Liver (tissue), 9 donors: ENCODE data around the gene EP400. TPM values are rescaled to one million over a fixed set of nuclear protein-coding genes. Genes with fewer than 3 reads are reported as not detected.

ENCODE experiments used
- DNase-seq: peaks from one replicate; pipeline ENCODE4 v3.0.0-alpha.2; 2017; ENCODE audit warnings: low spot score
- H3K27ac ChIP-seq, 2 donors: one replicate each; pipeline ENCODE4 v1.7.0; 2013; ENCODE audit warnings: inconsistent platforms in 2 of 2, low read length in 2 of 2, control low read depth in 1 of 2, low read depth in 1 of 2, mild to moderate bottlenecking in 1 of 2
- H3K27me3 ChIP-seq, 4 donors: one replicate each; pipeline versions ENCODE4 v1.6.1 to v1.7.0; 2013; ENCODE audit warnings: low read length in 3 of 4, inconsistent platforms in 1 of 4, mild to moderate bottlenecking in 1 of 4, moderate library complexity in 1 of 4; ENCODE audit not compliant: control insufficient read depth in 4 of 4, insufficient read depth in 4 of 4
- H3K36me3 ChIP-seq, 4 donors: one replicate each; pipeline versions ENCODE4 v1.6.1 to v1.7.0; 2013; ENCODE audit warnings: low read length in 3 of 4, mild to moderate bottlenecking in 3 of 4, low read depth in 1 of 4, moderate library complexity in 1 of 4; ENCODE audit not compliant: control insufficient read depth in 4 of 4, insufficient read depth in 3 of 4
- H3K4me1 ChIP-seq, 4 donors: one replicate each; pipeline versions ENCODE4 v1.6.1 to v1.7.0; 2013; ENCODE audit warnings: low read length in 3 of 4, mild to moderate bottlenecking in 3 of 4, moderate library complexity in 1 of 4; ENCODE audit not compliant: control insufficient read depth in 4 of 4, insufficient read depth in 4 of 4
- H3K4me3 ChIP-seq, 3 donors: one replicate each; pipeline versions ENCODE4 v1.6.1 to v1.7.0; 2013; ENCODE audit warnings: low read length in 3 of 3, control low read depth in 1 of 3, low read depth in 1 of 3, mild to moderate bottlenecking in 1 of 3
- H3K9ac ChIP-seq, 2 donors: one replicate each; pipeline ENCODE4 v1.7.0; 2013; ENCODE audit warnings: low read length in 2 of 2, mild to moderate bottlenecking in 2 of 2, moderate library complexity in 2 of 2, control low read depth in 1 of 2, low read depth in 1 of 2
- H3K9me3 ChIP-seq, 4 donors: one replicate each; pipeline versions ENCODE4 v1.6.1 to v1.7.0; 2013; ENCODE audit warnings: low read length in 3 of 4; ENCODE audit not compliant: control insufficient read depth in 4 of 4
- ATF3 ChIP-seq: IDR thresholded peaks from 2 replicates; pipeline ENCODE4 v1.6.1; 2016; ENCODE audit warnings: antibody characterized with exemption
- CTCF ChIP-seq: fragments of 150-350 bp; IDR thresholded peaks from 2 replicates; pipeline ENCODE4 v1.5.1; 2017; ENCODE audit warnings: improper control_type of control experiment, low read depth, low read length; ENCODE audit not compliant: missing input control
- EGR1 ChIP-seq, 2 donors: IDR thresholded peaks; 2 replicates each; pipeline ENCODE4 v1.6.1; 2016 to 2018; ENCODE audit warnings: antibody characterized with exemption in 2 of 2, low read depth in 2 of 2
- FOXA1 ChIP-seq: IDR thresholded peaks from 2 replicates; pipeline ENCODE4 v1.6.1; 2016; ENCODE audit warnings: antibody characterized with exemption
- FOXA2 ChIP-seq: IDR thresholded peaks from 2 replicates; pipeline ENCODE4 v1.6.1; 2016; ENCODE audit warnings: antibody characterized with exemption
- GABPA ChIP-seq, 2 donors: IDR thresholded peaks in 1 of 2; conservative IDR thresholded peaks in 1 of 2; 2 replicates each; pipeline ENCODE4 v1.6.1; 2016; ENCODE audit warnings: antibody characterized with exemption in 2 of 2, mild to moderate bottlenecking in 1 of 2, moderate library complexity in 1 of 2
- HNF4A ChIP-seq, 2 donors: conservative IDR thresholded peaks; 2 replicates each; pipeline ENCODE4 v1.6.1; 2016; ENCODE audit warnings: antibody characterized with exemption in 2 of 2, mild to moderate bottlenecking in 2 of 2
- HNF4G ChIP-seq: IDR thresholded peaks from 2 replicates; pipeline ENCODE4 v1.6.1; 2016; ENCODE audit warnings: antibody characterized with exemption
- JUND ChIP-seq, 2 donors: IDR thresholded peaks; 2 replicates each; pipeline ENCODE4 v1.6.1; 2016; ENCODE audit warnings: antibody characterized with exemption in 2 of 2
- MAX ChIP-seq: IDR thresholded peaks from 2 replicates; pipeline ENCODE4 v1.6.1; 2016; ENCODE audit warnings: antibody characterized with exemption
- RAD21 ChIP-seq, 2 donors: IDR thresholded peaks; 2 replicates each; pipeline ENCODE4 v1.6.1; 2016; ENCODE audit warnings: antibody characterized with exemption in 2 of 2, mild to moderate bottlenecking in 2 of 2
- REST ChIP-seq: IDR thresholded peaks from 2 replicates; pipeline ENCODE4 v1.6.1; 2016; ENCODE audit warnings: antibody characterized with exemption, mild to moderate bottlenecking
- RXRA ChIP-seq, 2 donors: IDR thresholded peaks; 2 replicates each; pipeline ENCODE4 v1.6.1; 2017 to 2018; ENCODE audit warnings: antibody characterized with exemption in 2 of 2, mild to moderate bottlenecking in 1 of 2
- SP1 ChIP-seq: IDR thresholded peaks from 2 replicates; pipeline ENCODE4 v1.6.1; 2018; ENCODE audit warnings: antibody characterized with exemption, mild to moderate bottlenecking
- TAF1 ChIP-seq: conservative IDR thresholded peaks from 2 replicates; pipeline ENCODE4 v1.6.1; 2016; ENCODE audit warnings: antibody characterized with exemption, mild to moderate bottlenecking
- YY1 ChIP-seq: IDR thresholded peaks from 2 replicates; pipeline ENCODE4 v1.6.1; 2016; ENCODE audit warnings: antibody characterized with exemption, mild to moderate bottlenecking
- ZBTB33 ChIP-seq: IDR thresholded peaks from 2 replicates; pipeline ENCODE4 v1.6.1; 2016; ENCODE audit warnings: antibody characterized with exemption
- WGBS: extraction: QIAGEN DNeasy Blood & Tissue Kit; methylation state at CpG from one replicate; pipeline ENCODE4 v1.1.7; 2013; 5-methylcytosine and 5-hydroxymethylcytosine counted together
- polyA plus RNA-seq, 2 donors: library from polyadenylated mRNA; stranded (reverse) in 1 of 2; unstranded in 1 of 2; fragments of 200-250 nt in 1 of 2; fragments of >200 nt in 1 of 2; fragmentation: Nextera tagmentation in 1 of 2; extraction: Ambion mirVana in 1 of 2; gene quantifications; one replicate each; pipeline versions ENCODE4 v1.2.1 to v1.2.3, GENCODE V29; 2013 to 2015
- total RNA-seq, 2 donors: library from RNA; depleted of rRNA; stranded (reverse); fragments of >200 nt; gene quantifications; one replicate each; pipeline ENCODE4 v1.2.3, GENCODE V29; 2014
- donor health status: healthy.
- donor health status: healthy.
- donor health status: healthy.
- donor health status: healthy.
- donor health status: healthy.

Gene EP400
- total and polyA plus RNA-seq, 4 donors, result 4.7 to 12.4 (median 7.1) TPM

- Histone ChIP-seq H3K36me3 (peaks cover 11 to 67% (median 56%) of the 10 kb centered on the region in 4 donors), H3K9ac (no peak overlapping the region), H3K9me3 (no peaks in the 10 kb centered on the region), H3K27me3 (no peaks in the 10 kb centered on the region), H3K27ac (no peak overlapping the region), H3K4me1 (no peaks in the 10 kb centered on the region), H3K4me3 (no peak overlapping the region)
- TF ChIP-seq REST (no peak), JUND (IDR thresholded peaks at IDR 0.05) (no peak), HNF4G (no peak), HNF4A (conservative IDR thresholded peaks at IDR 0.05) (no peak), SP1 (no peak), FOXA2 (no peak), FOXA1 (no peak), GABPA (IDR thresholded peaks at IDR 0.05 in 1 of 2, conservative IDR thresholded peaks at IDR 0.05 in 1 of 2) (no peak), RAD21 (IDR thresholded peaks at IDR 0.05) (no peak), YY1 (no peak), RXRA (IDR thresholded peaks at IDR 0.05) (no peak), TAF1 (no peak), ZBTB33 (no peak), CTCF (no peak), ATF3 (no peak), MAX (no peak), EGR1 (IDR thresholded peaks at IDR 0.05; ENCODE audit: low read depth in 2 of 2) (no peak)
- WGBS, result 97% methylated on average over 12 of the region's 12 CpGs
- no peak for DNase-seq
Observed at GRCh38 chr12:132054983-132055382, 105.2 kb downstream of the EP400 start.
